Measurements from ENCODE around the gene SMIM1.
"Not testable (repeated sequence)": the region's sequence is repeated elsewhere in the genome, so short reads cannot be mapped to it uniquely, and the experiment has no call there.

The SMIM1 gene, protein sequence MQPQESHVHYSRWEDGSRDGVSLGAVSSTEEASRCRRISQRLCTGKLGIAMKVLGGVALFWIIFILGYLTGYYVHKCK

DNA sequence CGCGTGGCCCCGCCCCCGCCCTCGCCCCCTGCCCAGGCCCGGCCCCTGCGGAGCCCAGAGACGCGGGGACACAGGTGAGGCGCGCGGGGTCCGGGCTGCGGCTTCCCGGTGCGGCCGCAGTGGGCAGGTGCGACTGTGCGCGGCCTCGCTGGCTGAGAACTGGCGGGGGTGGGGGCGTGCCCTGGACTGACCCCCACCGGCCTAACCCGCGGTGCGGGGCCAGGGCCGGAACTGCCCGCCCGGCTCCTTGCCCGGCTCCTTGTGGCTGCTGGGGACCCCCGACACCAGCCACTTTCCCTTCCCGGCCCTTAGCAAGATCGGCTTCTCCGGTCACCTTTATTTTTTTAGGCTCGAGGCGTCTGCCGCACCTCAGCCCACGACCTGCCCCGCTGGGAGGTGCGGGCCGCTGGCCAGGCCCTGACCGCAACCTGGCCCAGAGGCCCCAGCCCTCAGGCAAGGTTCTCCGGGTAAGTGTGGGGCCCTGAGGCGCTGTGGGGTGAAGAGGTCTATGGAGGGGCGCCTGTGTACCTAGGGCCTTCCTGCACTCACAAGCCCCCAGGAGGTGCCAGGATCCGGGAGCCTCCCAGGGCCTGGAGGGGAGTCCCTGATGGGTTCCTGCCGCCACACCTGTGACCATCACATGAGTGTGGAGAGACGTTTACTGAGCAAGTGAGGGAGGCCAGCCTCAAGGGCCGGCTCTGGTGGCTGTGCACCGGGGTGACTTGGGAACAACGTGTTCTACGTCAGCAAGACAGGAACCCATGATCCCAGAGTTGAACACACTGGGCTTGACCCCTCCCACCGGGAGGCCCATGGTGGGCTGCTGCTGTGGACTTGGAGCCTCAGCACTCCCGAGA is at the start of gene SMIM1:
SMIM1 (plus strand) TSS at position 35 of the 857 bp plus-strand sequence. CDS start 2,625 bp downstream, outside the sequence.
- H3K4me3 ChIP-seq (replicated peaks; ENCODE audit: low read depth, low read length) = peak within 1 kb of the TSS; percentile 50
- no peak for DNase-seq (ENCODE audit: extremely low read depth, low read depth)
- TF ChIP-seq, protein P1, sequence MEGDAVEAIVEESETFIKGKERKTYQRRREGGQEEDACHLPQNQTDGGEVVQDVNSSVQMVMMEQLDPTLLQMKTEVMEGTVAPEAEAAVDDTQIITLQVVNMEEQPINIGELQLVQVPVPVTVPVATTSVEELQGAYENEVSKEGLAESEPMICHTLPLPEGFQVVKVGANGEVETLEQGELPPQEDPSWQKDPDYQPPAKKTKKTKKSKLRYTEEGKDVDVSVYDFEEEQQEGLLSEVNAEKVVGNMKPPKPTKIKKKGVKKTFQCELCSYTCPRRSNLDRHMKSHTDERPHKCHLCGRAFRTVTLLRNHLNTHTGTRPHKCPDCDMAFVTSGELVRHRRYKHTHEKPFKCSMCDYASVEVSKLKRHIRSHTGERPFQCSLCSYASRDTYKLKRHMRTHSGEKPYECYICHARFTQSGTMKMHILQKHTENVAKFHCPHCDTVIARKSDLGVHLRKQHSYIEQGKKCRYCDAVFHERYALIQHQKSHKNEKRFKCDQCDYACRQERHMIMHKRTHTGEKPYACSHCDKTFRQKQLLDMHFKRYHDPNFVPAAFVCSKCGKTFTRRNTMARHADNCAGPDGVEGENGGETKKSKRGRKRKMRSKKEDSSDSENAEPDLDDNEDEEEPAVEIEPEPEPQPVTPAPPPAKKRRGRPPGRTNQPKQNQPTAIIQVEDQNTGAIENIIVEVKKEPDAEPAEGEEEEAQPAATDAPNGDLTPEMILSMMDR (IDR thresholded peaks at IDR 0.05; ENCODE audit: low read depth, low read length, missing control alignments) = no peak

DNA sequence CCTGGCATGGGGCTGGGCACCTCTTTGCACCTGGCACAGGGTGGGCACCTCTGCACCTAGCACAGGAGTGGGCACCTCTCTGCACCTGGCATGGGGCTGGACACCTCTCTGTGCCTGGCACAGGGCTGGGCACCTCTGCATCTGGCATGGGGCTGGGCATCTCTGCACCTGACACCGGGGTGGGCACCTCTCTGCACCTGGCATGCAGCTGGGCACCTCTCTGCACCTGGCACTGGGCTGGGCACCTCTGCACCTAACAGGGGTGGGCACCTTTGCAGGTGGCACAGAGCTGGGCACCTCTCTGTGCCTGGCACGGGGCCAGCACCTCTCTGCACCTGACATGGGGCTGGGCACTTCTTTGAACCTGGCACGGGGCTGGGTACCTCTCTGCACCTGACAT is 49.7 kb upstream of the SMIM1 start:
- no peak for DNase-seq (ENCODE audit: extremely low read depth, low read depth)
- TF ChIP-seq, protein P1 (IDR thresholded peaks at IDR 0.05; ENCODE audit: low read depth, low read length, missing control alignments) = no peak
- H3K4me3 ChIP-seq (replicated peaks; ENCODE audit: low read depth, low read length) = no peak overlapping the region

DNA sequence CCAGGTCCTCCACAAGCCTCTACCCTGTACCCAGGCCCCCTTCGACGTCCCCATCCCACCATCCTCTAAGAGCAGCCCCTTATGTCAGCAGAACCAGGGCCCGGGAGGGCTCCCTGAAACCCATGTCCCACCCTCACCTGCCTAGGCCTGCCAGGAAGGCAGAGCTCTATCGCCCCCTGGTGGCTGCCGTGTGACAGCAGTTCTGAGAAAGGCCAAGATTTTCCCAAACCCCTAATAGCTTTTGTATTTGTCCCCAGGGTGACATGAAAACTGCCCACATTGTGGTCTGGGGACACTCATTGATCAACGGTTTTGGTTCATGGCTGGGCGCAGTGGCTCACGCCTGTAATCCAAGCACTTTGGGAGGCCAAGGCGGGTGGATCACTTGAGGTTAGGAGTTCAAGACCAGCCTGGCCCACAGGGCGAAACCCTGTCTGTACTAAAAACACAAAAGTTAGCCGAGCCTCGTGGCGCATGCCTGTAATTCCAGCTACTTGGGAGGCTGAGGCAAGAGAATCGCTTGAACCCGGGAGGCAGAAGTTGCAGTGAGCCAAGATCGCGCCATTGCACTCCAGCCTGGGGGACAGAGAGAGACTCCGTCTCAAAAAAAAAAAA is 48.0 kb upstream of the SMIM1 start:
- TF ChIP-seq, protein P1 (IDR thresholded peaks at IDR 0.05; ENCODE audit: low read depth, low read length, missing control alignments) = peak; percentile 98
- not testable (repeated sequence) for H3K4me3 ChIP-seq (replicated peaks; ENCODE audit: low read depth, low read length); DNase-seq (ENCODE audit: extremely low read depth, low read depth)

DNA sequence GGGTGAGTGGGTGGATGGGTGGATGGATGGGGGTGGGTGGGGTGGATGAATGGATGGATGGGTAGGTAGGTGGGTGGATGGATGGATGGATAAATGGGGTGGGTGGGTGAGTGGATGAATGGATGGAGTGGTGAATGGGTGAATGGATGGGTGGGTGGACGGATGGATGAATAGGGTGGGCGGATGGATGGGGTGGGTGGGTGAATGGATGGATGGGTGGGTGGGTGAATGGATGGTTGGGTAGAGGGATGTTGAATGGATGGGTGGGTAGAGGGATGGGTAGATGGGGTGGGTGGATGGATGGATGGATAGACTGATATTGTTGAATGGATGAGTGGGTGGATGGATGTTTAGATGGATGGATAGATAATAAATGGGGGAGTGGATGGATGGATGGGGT is 47.2 kb upstream of the SMIM1 start:
- TF ChIP-seq, protein P1 (IDR thresholded peaks at IDR 0.05; ENCODE audit: low read depth, low read length, missing control alignments) = no peak
- no peak overlapping the region for H3K4me3 ChIP-seq (replicated peaks; ENCODE audit: low read depth, low read length)
- no peak for DNase-seq (ENCODE audit: extremely low read depth, low read depth)

DNA sequence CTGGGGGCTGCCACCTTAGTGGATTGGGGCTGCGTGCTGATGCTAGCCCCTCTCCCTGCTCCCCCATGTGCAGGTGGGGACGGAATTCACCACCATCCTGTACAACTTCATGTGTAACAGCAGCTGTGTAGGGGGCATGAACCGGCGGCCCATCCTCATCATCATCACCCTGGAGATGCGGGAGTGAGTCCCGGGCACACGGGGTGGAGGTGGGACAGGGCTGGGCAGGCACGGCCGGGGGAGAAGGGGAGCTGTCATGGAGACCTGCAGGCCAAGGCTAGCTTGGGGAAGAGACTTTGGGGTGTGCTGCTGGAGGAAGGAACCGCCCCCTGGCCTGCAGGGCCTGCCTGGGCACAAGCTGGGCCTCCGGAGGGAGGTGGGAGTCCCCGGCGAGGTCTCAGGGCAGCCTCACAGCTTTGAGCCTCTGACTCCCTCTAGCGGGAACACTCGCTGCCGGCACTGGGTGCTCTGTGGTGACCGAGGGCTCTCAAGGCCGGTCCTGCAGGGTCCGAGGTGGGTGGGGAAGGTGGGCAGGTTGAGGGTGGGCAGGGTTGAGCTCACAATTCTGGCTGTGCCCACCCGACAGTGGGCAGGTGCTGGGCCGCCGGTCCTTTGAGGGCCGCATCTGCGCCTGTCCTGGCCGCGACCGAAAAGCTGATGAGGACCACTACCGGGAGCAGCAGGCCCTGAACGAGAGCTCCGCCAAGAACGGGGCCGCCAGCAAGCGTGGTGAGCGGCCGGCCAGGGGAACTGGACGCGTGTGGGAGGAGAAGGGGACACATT is 45.3 kb upstream of the SMIM1 start:
- TF ChIP-seq, protein P1 (IDR thresholded peaks at IDR 0.05; ENCODE audit: low read depth, low read length, missing control alignments) = peak; percentile 56
- H3K4me3 ChIP-seq (replicated peaks; ENCODE audit: low read depth, low read length) = no peak overlapping the region
- no peak for DNase-seq (ENCODE audit: extremely low read depth, low read depth)

All from HFF-Myc (cell line).